Activated T-cell treated with anti-CD3 and anti-CD28 coated beads, Interleukin-2, amount 50 U/mL, for 4 hours (primary cell): ENCODE measurements around the gene ARID1B. TPM values are rescaled to one million over a fixed set of nuclear protein-coding genes. Genes with fewer than 3 reads are reported as not detected.

ENCODE experiments used
- ATAC-seq, 2 donors: fragments of 200-7000 bp; cut with Tn5 transposase; one replicate each; pipeline ENCODE4 v1.10.0; 2021
- DNase-seq: peaks from one replicate; pipeline ENCODE4 v3.0.0-alpha.2; 2020
- H3K27me3 Mint-ChIP-seq: one replicate; pipeline ENCODE4 v1.8.0; 2021; ENCODE audit warnings: low read depth, mixed read lengths
- H3K36me3 Mint-ChIP-seq: one replicate; pipeline ENCODE4 v1.8.0; 2022; ENCODE audit warnings: mixed read lengths; ENCODE audit not compliant: insufficient read depth
- H3K4me1 Mint-ChIP-seq: one replicate; pipeline ENCODE4 v1.8.0; 2021; ENCODE audit warnings: low read depth, mixed read lengths
- H3K4me3 Mint-ChIP-seq: one replicate; pipeline ENCODE4 v1.8.0; 2021; ENCODE audit warnings: mild to moderate bottlenecking, moderate library complexity, mixed read lengths
- H3K9me3 Mint-ChIP-seq: one replicate; pipeline ENCODE4 v1.8.0; 2021; ENCODE audit warnings: mixed read lengths
- total RNA-seq, 3 donors: library from RNA; stranded (reverse); gene quantifications; one replicate each; pipeline ENCODE4 v1.2.1, GENCODE V29; 2021

The ARID1B gene
- total RNA-seq, 3 donors from 2014 or later, result 45.6 to 46.6 (median 46.0) TPM

DNA sequence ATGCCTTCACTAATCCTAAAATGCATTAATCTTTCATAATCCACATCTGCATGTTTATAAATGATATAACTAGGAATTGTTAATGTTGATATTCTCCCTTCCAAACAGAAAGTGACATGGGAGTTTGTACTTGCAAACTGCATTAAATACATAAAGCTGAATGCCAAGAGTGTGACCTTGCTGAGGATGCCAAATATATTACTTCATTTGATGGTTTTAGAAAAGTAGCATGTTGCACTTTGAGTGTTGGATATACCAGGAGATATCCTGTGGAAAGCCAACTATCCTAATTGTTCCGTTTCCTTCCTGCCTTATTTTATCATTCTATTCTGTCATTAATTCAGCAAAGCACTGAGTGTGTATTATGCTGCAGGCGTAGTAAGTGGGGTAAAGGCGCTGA, 316.4 kb downstream of the ARID1B start:
- Mint-ChIP-seq H3K27me3 (no peaks in the 10 kb centered on the region), H3K4me3 (no peak overlapping the region), H3K36me3 (peaks cover 21% of the 10 kb centered on the region), H3K9me3 (no peaks in the 10 kb centered on the region), H3K4me1 (peaks cover 39% of the 10 kb centered on the region)
- no peak for ATAC-seq
- no peak for DNase-seq

DNA sequence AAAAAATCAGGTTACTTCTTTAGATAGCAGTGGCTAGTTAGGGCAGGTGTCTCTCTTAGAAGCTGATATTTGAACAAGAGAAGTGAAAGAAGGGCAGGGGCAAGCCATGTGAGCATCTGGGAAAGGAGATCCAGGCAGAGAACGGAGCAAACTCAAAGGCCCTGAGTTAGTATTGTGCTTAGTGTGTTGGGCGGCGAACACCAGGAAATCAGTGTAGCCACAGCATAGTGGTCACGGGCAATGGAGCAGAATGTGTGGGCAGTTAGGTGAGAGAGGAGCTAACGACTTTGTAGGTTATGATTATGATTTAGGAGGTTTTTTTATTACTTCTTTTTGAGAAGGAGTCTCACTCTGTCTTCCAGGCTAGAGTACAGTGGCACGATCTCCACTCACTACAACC, 316.9 kb downstream of the ARID1B start:
- Mint-ChIP-seq H3K36me3 (peaks cover 18% of the 10 kb centered on the region), H3K9me3 (no peaks in the 10 kb centered on the region), H3K4me3 (no peak overlapping the region), H3K27me3 (no peaks in the 10 kb centered on the region), H3K4me1 (peaks cover 41% of the 10 kb centered on the region)
- ATAC-seq, result no peak
- no peak for DNase-seq

DNA sequence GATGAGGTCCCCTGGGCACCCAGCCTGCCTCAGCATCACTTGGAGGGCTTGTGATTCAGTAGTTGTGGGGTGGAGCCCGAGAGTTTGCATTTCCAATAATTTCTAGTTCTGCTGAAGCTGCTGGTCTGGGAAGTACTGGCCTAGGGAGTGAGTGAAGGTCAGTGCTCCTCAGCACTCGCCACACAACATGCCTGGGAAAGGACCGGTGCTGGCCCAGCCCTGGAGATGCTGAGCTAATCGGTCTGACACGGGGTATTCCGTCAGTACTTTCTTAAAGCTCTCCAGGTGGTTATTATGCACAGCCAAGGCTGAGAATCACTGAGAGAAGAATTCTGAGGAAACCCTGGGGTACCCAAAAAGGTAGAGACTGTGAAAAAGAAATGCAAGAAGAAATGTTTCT, 317.9 kb downstream of the ARID1B start:
- Mint-ChIP-seq H3K4me1 (peaks cover 48% of the 10 kb centered on the region), H3K36me3 (peaks cover 11% of the 10 kb centered on the region), H3K4me3 (no peak overlapping the region), H3K9me3 (no peaks in the 10 kb centered on the region), H3K27me3 (no peaks in the 10 kb centered on the region)
- no peak for ATAC-seq
- no peak for DNase-seq

DNA sequence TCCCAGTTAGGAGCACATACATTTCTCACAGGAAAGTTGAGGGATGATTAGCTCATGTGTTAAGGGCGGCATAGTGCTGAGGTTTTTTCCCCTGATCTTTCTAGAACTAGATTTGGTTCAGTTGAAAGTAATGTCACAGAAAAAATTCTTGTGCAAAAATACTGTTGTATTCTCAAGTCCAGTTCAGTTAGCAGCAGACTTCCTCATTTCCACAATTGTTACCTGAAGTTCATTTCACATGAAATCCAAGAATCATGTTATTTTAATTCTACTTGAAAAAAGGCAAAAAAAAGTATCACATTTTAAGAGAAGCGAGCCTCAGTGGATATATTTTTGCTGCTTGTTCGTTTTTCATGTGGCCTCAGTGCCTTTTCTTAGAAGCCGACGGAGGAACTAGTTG, 318.4 kb downstream of the ARID1B start:
- Mint-ChIP-seq H3K9me3 (no peaks in the 10 kb centered on the region), H3K36me3 (peaks cover 11% of the 10 kb centered on the region), H3K27me3 (no peaks in the 10 kb centered on the region), H3K4me1 (peaks cover 53% of the 10 kb centered on the region), H3K4me3 (no peak overlapping the region)
- ATAC-seq, result no peak
- no peak for DNase-seq

DNA sequence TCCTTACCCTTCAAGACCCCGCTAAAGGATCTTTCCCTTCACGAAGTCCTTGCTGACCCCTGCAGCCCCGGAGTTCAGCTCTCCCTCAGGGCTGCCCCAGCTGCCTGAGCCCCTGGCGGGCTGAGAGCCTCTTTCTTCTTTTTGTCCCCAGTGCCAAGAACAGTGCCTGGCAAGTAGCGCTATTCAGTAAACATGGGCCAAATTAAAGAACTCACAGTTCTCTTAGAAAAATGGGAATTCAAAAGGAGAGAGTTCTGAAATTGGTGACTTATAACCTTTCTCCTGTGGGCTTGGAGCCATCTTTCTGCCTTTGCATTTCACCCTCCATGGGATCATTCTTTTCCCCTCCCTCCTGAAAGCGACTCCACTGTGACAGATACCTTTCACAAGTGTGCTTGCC, 318.9 kb downstream of the ARID1B start:
- no peaks in the 10 kb centered on the region for H3K27me3 Mint-ChIP-seq
- H3K9me3 Mint-ChIP-seq, result no peaks in the 10 kb centered on the region
- H3K4me3 Mint-ChIP-seq, result no peak overlapping the region
- DNase-seq (no peak), ATAC-seq (no peak)
- H3K4me1 Mint-ChIP-seq, result peaks cover 56% of the 10 kb centered on the region
- peaks cover 13% of the 10 kb centered on the region for H3K36me3 Mint-ChIP-seq

DNA sequence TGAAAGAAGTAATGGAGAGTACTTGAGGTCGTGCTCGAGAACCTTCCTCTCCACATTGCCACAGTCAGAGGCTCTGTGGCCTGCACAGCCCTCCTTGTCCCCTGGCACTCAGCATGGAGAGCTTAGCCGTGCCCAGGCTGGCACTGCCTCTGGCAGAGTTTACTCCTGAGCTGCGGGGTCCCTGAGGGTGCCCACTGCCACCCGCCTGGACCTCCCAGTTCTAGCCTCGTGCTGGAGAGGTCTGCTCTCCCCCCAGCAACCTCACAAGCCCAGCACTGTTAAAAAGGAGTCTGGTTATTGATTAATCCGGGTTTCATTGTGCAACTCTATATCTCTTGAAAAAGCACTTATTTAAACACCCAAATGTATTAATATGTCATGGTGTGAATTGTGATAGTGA, 319.3 kb downstream of the ARID1B start:
- no peak for ATAC-seq
- Mint-ChIP-seq H3K4me3 (no peak overlapping the region), H3K36me3 (peaks cover 13% of the 10 kb centered on the region), H3K9me3 (no peaks in the 10 kb centered on the region), H3K27me3 (no peaks in the 10 kb centered on the region), H3K4me1 (peaks cover 60% of the 10 kb centered on the region)
- no peak for DNase-seq

DNA sequence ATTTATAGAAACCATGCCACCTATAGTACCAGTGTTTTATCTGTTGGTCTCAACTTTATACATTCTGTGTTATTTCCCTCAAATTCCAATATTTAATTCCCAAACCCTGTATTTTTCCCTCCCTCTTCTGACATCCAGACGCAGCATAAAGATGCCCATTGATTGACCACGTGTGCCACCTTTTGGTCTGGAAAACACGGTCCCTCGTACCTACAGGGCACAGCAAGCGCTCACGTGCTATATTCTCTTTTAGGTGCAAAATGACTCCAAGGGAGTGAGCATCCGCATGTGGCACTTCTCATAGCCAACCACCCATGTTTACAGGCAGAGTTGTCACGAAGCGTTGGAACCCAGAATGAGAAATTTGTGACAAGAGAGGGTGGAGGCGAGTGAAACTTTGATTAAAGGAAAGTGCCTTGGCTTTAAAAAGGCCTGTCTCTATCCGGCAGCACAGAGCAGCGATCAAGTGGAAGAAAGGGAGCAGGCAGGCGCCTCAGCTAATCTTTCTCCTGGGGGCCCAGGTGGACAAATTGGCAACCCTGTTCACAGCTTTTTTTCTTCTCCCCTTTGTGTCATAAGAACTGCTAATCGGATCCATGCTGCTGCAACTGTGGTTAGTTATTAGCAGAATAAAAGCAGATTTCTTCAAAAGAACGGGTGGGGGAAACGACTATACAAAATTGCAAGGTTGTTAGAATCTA, 320.2 kb downstream of the ARID1B start:
- H3K9me3 Mint-ChIP-seq, result no peaks in the 10 kb centered on the region
- no peaks in the 10 kb centered on the region for H3K27me3 Mint-ChIP-seq
- DNase-seq (no peak), ATAC-seq (no peak)
- no peak overlapping the region for H3K4me3 Mint-ChIP-seq
- H3K36me3 Mint-ChIP-seq, result peaks cover 13% of the 10 kb centered on the region
- H3K4me1 Mint-ChIP-seq, result peaks cover 63% of the 10 kb centered on the region

DNA sequence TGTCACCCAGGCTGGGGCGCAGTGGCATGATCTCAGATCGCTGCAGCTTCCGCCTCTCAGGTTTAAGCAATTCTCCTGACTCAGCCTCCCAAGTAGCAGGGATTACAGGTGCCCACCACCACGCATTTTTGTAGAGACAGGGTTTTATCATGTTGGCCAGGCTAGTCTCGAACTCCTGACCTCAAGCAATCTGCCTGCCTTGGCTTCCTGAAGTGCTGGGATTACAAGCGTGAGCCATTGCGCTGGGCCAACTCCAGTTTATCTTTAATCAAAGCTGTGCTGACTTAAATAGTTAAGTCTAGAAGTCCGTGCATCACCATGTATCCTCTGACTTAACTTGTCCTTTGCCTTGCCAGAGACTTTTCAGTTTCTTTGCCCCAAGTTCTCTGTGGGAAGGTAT, 321.8 kb downstream of the ARID1B start:
- no peaks in the 10 kb centered on the region for H3K27me3 Mint-ChIP-seq
- DNase-seq (no peak), ATAC-seq (no peak)
- H3K4me3 Mint-ChIP-seq, result no peak overlapping the region
- H3K4me1 Mint-ChIP-seq, result peaks cover 59% of the 10 kb centered on the region
- H3K36me3 Mint-ChIP-seq, result peaks cover 9% of the 10 kb centered on the region
- no peaks in the 10 kb centered on the region for H3K9me3 Mint-ChIP-seq

DNA sequence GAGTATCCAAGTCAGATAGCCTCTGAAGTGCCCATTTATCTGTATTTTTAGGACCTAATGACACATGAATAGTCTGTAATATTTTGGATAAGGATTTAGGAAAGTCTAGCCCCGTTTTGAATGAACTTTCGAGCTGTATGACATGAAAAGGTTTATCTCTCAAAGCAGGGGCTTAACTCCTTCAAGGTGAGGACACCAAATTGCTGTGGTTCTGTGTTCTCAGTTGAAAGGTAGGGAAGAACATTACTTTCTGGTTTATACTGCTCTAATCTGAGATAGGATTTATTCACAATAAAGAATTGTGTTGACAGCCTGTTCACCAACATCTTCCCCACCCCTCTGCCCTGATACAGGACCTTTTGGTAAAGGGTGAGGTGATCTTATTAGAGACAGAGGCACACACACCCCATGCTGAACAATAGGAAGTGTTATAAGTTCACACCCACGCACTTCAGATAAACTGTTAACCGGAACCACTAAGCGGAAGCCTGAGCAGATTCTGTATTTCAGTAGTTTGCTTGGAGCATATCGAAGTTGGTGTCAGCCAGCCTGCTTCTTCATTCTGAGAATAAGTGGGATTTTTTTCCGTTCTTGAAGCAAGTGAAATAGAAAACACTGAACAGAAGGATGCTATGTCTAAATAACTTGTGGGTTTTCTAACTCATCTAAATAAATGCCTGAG, 322.9 kb downstream of the ARID1B start:
- H3K4me3 Mint-ChIP-seq, result peak overlapping the region; percentile 59
- H3K9me3 Mint-ChIP-seq, result no peaks in the 10 kb centered on the region
- ATAC-seq (peak; percentile 98 to 99), DNase-seq (peak; percentile 42)
- no peaks in the 10 kb centered on the region for H3K27me3 Mint-ChIP-seq
- H3K4me1 Mint-ChIP-seq, result peaks cover 60% of the 10 kb centered on the region
- H3K36me3 Mint-ChIP-seq, result peaks cover 13% of the 10 kb centered on the region

DNA sequence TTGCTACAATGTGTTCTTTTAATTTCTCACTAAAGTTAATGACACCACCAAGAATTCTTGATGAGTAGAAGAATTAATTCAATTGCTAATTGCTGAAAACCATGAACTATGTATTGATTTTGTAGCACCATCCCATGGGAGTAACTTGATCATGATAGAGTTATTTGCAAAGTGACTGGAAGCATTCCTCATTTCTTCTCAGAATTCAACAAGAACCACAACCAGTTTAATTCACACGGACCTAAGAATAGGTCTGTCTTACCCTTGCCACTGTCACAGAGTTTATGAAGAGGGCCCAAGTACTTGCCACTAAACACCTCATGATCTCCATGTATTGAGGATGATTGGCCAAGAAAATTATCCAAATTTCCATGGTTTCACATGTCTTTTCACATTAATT, 324.0 kb downstream of the ARID1B start:
- no peaks in the 10 kb centered on the region for H3K9me3 Mint-ChIP-seq
- peaks cover 68% of the 10 kb centered on the region for H3K4me1 Mint-ChIP-seq
- no peaks in the 10 kb centered on the region for H3K27me3 Mint-ChIP-seq
- ATAC-seq (no peak), DNase-seq (no peak)
- H3K4me3 Mint-ChIP-seq, result no peak overlapping the region
- H3K36me3 Mint-ChIP-seq, result peaks cover 16% of the 10 kb centered on the region

DNA sequence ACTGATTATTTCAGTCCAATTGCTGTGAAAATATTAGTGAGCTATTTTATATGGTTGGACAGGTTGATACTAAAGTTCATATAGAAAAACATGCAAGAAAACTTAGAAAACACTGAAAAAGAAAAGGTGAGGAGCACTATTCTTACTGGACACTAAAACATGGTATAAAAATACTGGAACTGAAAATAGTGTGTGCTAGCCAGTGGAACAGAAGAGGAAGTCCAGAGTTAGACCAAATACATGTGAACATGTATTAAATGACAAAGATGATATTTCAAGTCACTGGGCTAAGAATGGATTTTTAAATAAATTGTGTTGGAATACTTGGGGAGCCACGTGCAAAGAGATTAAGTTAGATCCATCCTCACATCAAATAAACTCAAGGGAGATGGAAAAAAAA, 327.6 kb downstream of the ARID1B start:
- ATAC-seq, result no peak

DNA sequence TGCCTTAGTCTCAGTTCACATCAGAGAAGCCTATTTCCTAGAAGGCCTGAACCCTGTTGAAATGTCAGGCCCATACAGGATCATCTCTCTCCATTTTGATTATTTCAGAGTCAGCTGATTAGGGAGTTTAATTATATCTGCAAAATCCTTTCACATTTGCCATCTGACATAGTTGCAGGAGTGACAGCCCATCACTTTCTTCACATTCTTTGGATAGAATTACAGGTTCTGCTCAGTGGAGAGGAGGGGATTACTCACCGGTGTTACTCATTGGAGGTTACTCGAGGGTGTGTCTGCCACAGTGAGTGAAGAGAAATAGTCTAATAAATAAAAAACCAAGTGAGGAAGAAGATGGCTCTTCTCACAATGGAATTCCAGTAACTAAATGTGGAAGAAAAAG, 329.3 kb downstream of the ARID1B start:
- Mint-ChIP-seq H3K27me3 (no peaks in the 10 kb centered on the region), H3K4me3 (no peak overlapping the region), H3K36me3 (peaks cover 23% of the 10 kb centered on the region), H3K9me3 (no peaks in the 10 kb centered on the region), H3K4me1 (peaks cover 50% of the 10 kb centered on the region)
- DNase-seq, result no peak
- peak; percentile 44 to 53 for ATAC-seq

More for the DNA sequence above, 327.6 kb downstream of the ARID1B start:
- Mint-ChIP-seq H3K36me3 (peaks cover 13% of the 10 kb centered on the region), H3K4me1 (peaks cover 63% of the 10 kb centered on the region), H3K27me3 (no peaks in the 10 kb centered on the region), H3K9me3 (no peaks in the 10 kb centered on the region), H3K4me3 (no peak overlapping the region)
- no peak for DNase-seq

DNA sequence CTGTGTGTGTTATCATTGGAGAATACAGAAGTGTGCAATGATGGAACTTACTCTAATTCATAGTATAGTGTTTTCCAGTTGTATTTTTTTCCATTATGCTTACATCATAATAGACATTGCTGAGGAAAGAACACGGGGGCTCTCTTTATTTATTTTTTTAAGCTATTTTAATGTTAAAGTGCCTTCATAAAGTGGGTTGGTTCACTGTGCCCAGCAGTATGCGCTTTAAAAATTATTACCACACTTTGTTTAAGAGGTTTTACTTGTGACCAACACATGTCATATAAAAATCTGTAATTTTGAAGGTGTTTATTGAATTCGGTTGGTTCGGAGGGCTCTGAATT, 330.4 kb downstream of the ARID1B start:
- no peaks in the 10 kb centered on the region for H3K9me3 Mint-ChIP-seq
- ATAC-seq (no peak), DNase-seq (no peak)
- H3K4me3 Mint-ChIP-seq, result no peak overlapping the region
- H3K4me1 Mint-ChIP-seq, result peaks cover 47% of the 10 kb centered on the region
- no peaks in the 10 kb centered on the region for H3K27me3 Mint-ChIP-seq
- peaks cover 27% of the 10 kb centered on the region for H3K36me3 Mint-ChIP-seq

DNA sequence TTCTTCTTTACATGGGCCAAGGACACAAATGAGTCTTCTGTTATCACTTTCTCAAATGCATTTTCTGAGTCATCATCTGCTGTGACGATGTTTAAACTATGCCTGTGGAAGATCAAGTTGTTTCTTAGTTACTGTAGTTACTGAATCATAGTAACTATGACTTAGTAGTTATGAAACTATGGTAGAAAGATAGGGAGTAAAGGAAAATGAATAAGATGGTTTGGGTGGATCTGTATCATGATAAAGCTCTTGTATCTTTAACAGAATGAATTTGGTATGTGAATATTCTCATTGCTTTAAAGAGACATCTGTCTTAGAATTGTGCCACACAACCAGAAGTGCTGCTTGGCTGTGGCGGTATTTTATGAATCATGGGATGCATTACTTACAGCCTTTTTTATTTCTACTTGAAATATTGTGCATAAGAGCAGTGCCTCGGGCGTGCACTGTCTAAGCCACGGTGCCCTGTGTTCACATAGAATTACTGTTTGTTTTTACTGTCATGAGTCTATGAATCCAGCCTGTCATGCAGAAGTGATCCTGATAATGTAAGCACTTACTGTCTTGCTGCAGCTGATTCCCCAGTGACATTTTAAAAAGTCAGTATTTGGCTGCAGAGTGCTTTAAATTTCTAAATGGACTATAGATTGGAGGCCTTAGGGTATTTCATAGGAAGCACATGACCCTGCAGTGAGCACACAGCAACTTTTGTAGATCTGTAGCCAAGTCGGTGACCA, 330.9 kb downstream of the ARID1B start:
- Mint-ChIP-seq H3K27me3 (no peaks in the 10 kb centered on the region), H3K9me3 (no peaks in the 10 kb centered on the region), H3K36me3 (peaks cover 27% of the 10 kb centered on the region), H3K4me1 (peaks cover 44% of the 10 kb centered on the region), H3K4me3 (no peak overlapping the region)
- ATAC-seq (peak; percentile 87 to 89), DNase-seq (no peak)

DNA sequence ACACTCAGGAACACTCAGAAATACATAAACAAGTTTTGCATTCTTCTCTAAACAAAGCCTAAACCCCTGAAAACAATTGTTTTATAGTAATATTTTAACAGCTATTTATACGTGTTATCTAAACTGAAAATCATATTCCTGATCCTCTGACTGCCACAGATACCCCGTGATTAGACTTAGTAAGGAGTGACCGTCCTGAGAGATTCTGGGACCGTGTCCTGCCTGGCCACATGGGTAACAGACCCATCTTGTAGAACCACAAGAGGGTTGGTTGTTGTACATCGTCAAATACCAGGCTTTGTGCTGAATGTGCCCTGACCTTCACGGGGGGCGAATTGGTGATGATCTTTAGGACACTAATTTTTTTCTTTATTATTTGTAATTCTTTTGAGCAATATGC, 331.7 kb downstream of the ARID1B start:
- H3K36me3 Mint-ChIP-seq, result peaks cover 32% of the 10 kb centered on the region
- no peak for ATAC-seq
- no peaks in the 10 kb centered on the region for H3K27me3 Mint-ChIP-seq
- no peak overlapping the region for H3K4me3 Mint-ChIP-seq
- H3K9me3 Mint-ChIP-seq, result no peaks in the 10 kb centered on the region
- peaks cover 44% of the 10 kb centered on the region for H3K4me1 Mint-ChIP-seq
- no peak for DNase-seq
